Loucy (cell line): ENCODE measurements around the gene ABCG1.

ENCODE experiments used
- H2AFZ ChIP-seq: fragments of 200-600 bp; sonication (generic); 2 replicates; pipeline ENCODE4 v1.6.0; 2016; ENCODE audit warnings: antibody characterized with exemption, mild to moderate bottlenecking, low read length, moderate library complexity
- H3F3A ChIP-seq: fragments of 200-600 bp; 2 replicates; pipeline ENCODE4 v1.6.0; 2016; ENCODE audit warnings: antibody characterized with exemption, low read depth, mild to moderate bottlenecking
- H3K27me3 ChIP-seq: fragments of 200-600 bp; sonication (generic); 2 replicates; pipeline ENCODE4 v1.6.1; 2014; ENCODE audit warnings: low read length, mild to moderate bottlenecking; ENCODE audit not compliant: insufficient read depth, poor library complexity, severe bottlenecking
- H3K36me3 ChIP-seq: fragments of 200-600 bp; sonication (generic); 2 replicates; pipeline ENCODE4 v1.6.1; 2016; ENCODE audit warnings: low read length; ENCODE audit not compliant: insufficient read depth
- H3K4me1 ChIP-seq: fragments of 200-600 bp; sonication (generic); 2 replicates; pipeline ENCODE4 v1.5.1; 2014; ENCODE audit warnings: low read length, mild to moderate bottlenecking; ENCODE audit not compliant: insufficient read depth, poor library complexity, severe bottlenecking
- H3K4me2 ChIP-seq: fragments of 200-600 bp; sonication (generic); 2 replicates; pipeline ENCODE4 v1.6.0; 2014; ENCODE audit warnings: antibody characterized with exemption, low read length, low read depth, mild to moderate bottlenecking; ENCODE audit not compliant: poor library complexity, severe bottlenecking
- H3K4me3 ChIP-seq: fragments of 200-600 bp; sonication (generic); 2 replicates; pipeline ENCODE4 v1.5.1; 2014; ENCODE audit warnings: low read length, mild to moderate bottlenecking, mixed read lengths; ENCODE audit not compliant: poor library complexity, severe bottlenecking
- H3K79me2 ChIP-seq: fragments of 200-600 bp; sonication (generic); 2 replicates; pipeline ENCODE4 v1.6.1; 2014; ENCODE audit warnings: low read length; ENCODE audit not compliant: insufficient read depth
- H3K9ac ChIP-seq: fragments of 200-600 bp; sonication (generic); 2 replicates; pipeline ENCODE4 v1.6.0; 2014; ENCODE audit warnings: mild to moderate bottlenecking, low read depth, low read length, moderate library complexity; ENCODE audit not compliant: poor library complexity, severe bottlenecking
- H3K9me2 ChIP-seq: fragments of 200-600 bp; sonication (generic); replicated peaks from 2 replicates; pipeline ENCODE4 v1.6.1; 2016; ENCODE audit warnings: low read depth, low read length, mixed read lengths
- H3K9me3 ChIP-seq: fragments of 200-600 bp; sonication (generic); 2 replicates; pipeline ENCODE4 v1.6.1; 2014; ENCODE audit warnings: mild to moderate bottlenecking, antibody characterized with exemption, low read length, low read depth; ENCODE audit not compliant: insufficient read depth
- H4K20me1 ChIP-seq: fragments of 200-600 bp; sonication (generic); 2 replicates; pipeline ENCODE4 v1.6.0; 2014; ENCODE audit warnings: antibody characterized with exemption, low read length, mild to moderate bottlenecking; ENCODE audit not compliant: insufficient read depth, poor library complexity, severe bottlenecking
- EZH2phosphoT487 ChIP-seq: fragments of 200-600 bp; IDR thresholded peaks from 2 replicates; pipeline ENCODE4 v1.6.1; 2018; ENCODE audit warnings: antibody characterized with exemption, mild to moderate bottlenecking, moderate library complexity, borderline replicate concordance
- TF ChIP-seq, protein P1 (sequence below): fragments of 200-600 bp; sonication (generic); conservative IDR thresholded peaks from 2 replicates; pipeline ENCODE4 v1.5.1; 2014; ENCODE audit warnings: mild to moderate bottlenecking, antibody characterized with exemption, low read length

ABCG1 gene

DNA sequence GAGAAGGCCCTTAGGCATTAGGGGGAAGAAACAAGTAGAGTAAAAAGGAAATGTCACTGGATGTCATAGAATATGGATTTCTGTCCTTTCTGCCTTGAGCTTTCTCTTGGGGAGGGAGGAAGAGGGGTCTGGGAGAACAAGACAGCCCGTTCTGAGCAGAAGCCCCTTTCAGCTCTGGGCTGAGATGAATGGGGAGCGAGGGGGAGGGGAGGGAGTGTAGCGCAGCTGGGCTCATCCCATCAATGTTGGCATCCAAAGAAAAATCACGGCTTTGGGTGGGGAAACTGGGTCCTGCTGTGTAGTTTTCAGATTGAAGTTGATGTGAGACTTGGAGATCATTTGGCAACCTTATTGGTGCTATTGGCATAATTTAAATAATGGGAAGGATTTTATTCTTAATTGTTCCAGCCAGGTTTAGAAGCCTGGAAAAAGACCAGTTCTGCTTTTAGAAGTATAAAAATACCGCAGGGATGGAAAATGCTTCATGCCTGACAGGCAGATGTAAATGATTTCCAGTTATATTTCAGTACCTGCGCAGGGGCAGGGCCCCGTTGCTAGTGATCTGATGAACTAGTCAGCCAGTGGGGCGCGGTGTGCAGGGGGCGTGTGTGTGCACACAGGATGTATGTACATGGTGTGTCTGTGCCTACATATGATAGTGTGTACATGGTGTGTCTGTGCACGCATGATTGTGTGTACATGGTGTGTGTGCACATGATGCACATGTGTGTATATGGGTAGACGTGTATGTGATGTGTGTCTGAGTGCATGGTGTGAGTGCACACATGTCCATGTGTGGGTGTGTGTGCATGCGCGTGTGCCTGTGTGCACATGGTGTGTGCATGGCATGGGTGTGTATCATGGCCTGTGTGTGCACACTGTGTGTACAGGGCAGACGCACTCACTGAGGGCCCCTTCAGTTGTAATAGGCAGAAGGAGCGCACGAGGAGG lies 36.0 kb downstream of the ABCG1 start:
- Histone ChIP-seq H2AFZ (no peak overlapping the region), H3K36me3 (no peaks in the 10 kb centered on the region), H3K4me2 (no peak overlapping the region), H3K9me3 (no peaks in the 10 kb centered on the region), H3K4me3 (no peak overlapping the region), H3K27me3 (no peaks in the 10 kb centered on the region), H3F3A (no peaks in the 10 kb centered on the region), H3K79me2 (peaks cover 81% of the 10 kb centered on the region), H4K20me1 (no peaks in the 10 kb centered on the region), H3K4me1 (peaks cover 46% of the 10 kb centered on the region), H3K9ac (no peak overlapping the region), H3K9me2 (no peaks in the 10 kb centered on the region)
- no peak for TF ChIP-seq EZH2phosphoT487
- TF ChIP-seq, protein P1, sequence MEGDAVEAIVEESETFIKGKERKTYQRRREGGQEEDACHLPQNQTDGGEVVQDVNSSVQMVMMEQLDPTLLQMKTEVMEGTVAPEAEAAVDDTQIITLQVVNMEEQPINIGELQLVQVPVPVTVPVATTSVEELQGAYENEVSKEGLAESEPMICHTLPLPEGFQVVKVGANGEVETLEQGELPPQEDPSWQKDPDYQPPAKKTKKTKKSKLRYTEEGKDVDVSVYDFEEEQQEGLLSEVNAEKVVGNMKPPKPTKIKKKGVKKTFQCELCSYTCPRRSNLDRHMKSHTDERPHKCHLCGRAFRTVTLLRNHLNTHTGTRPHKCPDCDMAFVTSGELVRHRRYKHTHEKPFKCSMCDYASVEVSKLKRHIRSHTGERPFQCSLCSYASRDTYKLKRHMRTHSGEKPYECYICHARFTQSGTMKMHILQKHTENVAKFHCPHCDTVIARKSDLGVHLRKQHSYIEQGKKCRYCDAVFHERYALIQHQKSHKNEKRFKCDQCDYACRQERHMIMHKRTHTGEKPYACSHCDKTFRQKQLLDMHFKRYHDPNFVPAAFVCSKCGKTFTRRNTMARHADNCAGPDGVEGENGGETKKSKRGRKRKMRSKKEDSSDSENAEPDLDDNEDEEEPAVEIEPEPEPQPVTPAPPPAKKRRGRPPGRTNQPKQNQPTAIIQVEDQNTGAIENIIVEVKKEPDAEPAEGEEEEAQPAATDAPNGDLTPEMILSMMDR, result no peak

DNA sequence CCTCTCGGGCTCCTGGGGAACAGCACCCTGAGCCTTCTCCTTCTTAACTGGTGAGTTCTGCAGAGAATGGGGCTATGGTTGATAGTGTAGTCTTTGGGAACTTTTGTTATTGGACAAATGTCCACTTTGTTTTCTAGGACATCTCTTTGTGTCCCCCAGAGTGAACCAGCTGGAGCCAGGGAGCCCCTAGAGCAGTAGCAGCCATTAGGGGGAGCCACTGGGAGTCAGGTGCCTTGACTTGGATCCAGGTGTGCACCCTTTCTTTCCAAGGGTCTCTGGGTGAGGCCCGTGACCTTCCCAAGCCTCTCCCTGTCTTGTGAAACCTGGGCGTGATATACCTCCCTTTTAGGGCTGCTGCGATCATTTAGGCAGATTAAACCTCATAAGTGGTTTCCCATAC lies 36.9 kb downstream of the ABCG1 start:
- Histone ChIP-seq H3K4me3 (no peak overlapping the region), H2AFZ (no peak overlapping the region), H4K20me1 (no peaks in the 10 kb centered on the region), H3K9me2 (no peaks in the 10 kb centered on the region), H3K9ac (no peak overlapping the region), H3K4me1 (peaks cover 50% of the 10 kb centered on the region), H3K79me2 (peaks cover 79% of the 10 kb centered on the region), H3F3A (no peaks in the 10 kb centered on the region), H3K9me3 (no peaks in the 10 kb centered on the region), H3K4me2 (no peak overlapping the region), H3K27me3 (no peaks in the 10 kb centered on the region), H3K36me3 (no peaks in the 10 kb centered on the region)
- TF ChIP-seq EZH2phosphoT487, result no peak
- TF ChIP-seq, protein P1, result peak; percentile 50

DNA sequence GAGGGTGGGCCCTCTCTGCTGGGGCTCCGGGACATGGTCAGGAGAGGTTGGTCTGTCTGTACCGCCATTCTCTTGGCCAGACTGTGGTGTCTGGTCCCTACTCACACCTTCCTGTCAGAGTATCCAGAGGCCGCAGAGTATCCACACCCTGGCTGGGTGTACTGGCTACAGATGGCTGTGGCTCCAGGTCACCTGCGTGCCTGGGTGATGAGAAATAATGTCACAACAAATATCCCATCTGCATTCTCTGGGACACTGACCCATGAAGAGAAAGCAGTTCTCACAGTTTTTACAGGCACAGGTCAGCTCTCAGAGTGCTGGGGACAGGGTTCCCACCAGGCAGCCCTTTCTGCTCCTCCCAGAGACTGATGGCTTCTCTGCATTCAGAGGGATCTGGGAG lies 37.4 kb downstream of the ABCG1 start:
- H3K9ac ChIP-seq, result no peak overlapping the region
- H3F3A ChIP-seq, result no peaks in the 10 kb centered on the region
- no peaks in the 10 kb centered on the region for H3K36me3 ChIP-seq
- H3K79me2 ChIP-seq, result peaks cover 78% of the 10 kb centered on the region
- no peaks in the 10 kb centered on the region for H3K9me2 ChIP-seq
- H2AFZ ChIP-seq, result no peak overlapping the region
- H3K27me3 ChIP-seq, result no peaks in the 10 kb centered on the region
- H4K20me1 ChIP-seq, result no peaks in the 10 kb centered on the region
- no peak overlapping the region for H3K4me3 ChIP-seq
- H3K9me3 ChIP-seq, result no peaks in the 10 kb centered on the region
- no peak overlapping the region for H3K4me2 ChIP-seq
- TF ChIP-seq EZH2phosphoT487, result no peak
- TF ChIP-seq, protein P1, result no peak
- H3K4me1 ChIP-seq, result peaks cover 46% of the 10 kb centered on the region
